ENCODE measurements around the gene CBX5.

GRCh38 chr12:54285150-54286041 is 5.5 kb upstream of the CBX5 start:
- TF ChIP-seq EP300 (IDR thresholded peaks at IDR 0.05) (no peak), CTCF (IDR thresholded peaks at IDR 0.05) (no peak), POLR2A (IDR thresholded peaks at IDR 0.05) (no peak)

Data from ovary (tissue), 3 donors.